Measurements from ENCODE around the gene NMRAL1.

GRCh38 chr16:4508806-4509205 lies 34.4 kb upstream of the NMRAL1 start:
- TF ChIP-seq CTCF (IDR thresholded peaks at IDR 0.05) (no peak), POLR2A (IDR thresholded peaks at IDR 0.05) (no peak)

Measured in Peyer's patch (tissue), 4 donors.